ENCODE data around the gene DPP4.

- TF ChIP-seq EZH2 (IDR thresholded peaks at IDR 0.05; ENCODE audit: insufficient read depth, poor library complexity, severe bottlenecking) (no peak), EZH2phosphoT487 (IDR thresholded peaks at IDR 0.05; ENCODE audit: insufficient read depth, low read depth) (no peak)
Observed at GRCh38 chr2:161988589-161988988, 85.4 kb downstream of the DPP4 start.
